ENCODE results near the gene U2AF1L4.
"Not testable (repeated sequence)": the region's sequence is repeated elsewhere in the genome, so short reads cannot be mapped to it uniquely, and the experiment has no call there.

U2AF1L4 gene

GRCh38 chr19:35732540-35733179, 12.6 kb downstream of the U2AF1L4 start:
- Mint-ChIP-seq H3K36me3 (ENCODE audit: low read depth) (peaks cover 96% of the 10 kb centered on the region), H3K27ac (no peak overlapping the region), H3K4me1 (ENCODE audit: low read depth) (peaks cover 11% of the 10 kb centered on the region), H3K4me3 (no peak overlapping the region), H3K9me3 (no peaks in the 10 kb centered on the region), H3K27me3 (no peaks in the 10 kb centered on the region)
- DNase-seq = no peak

- no peak for DNase-seq
- Mint-ChIP-seq H3K36me3 (ENCODE audit: low read depth) (peaks cover 96% of the 10 kb centered on the region), H3K4me3 (no peak overlapping the region), H3K9me3 (no peaks in the 10 kb centered on the region), H3K27me3 (no peaks in the 10 kb centered on the region), H3K27ac (peak overlapping the region; percentile 37), H3K4me1 (ENCODE audit: low read depth) (peaks cover 8% of the 10 kb centered on the region)
These were observed 13.3 kb downstream of the U2AF1L4 start for GRCh38 chr19:35731779-35732405.

GRCh38 chr19:35731353-35731752, 13.9 kb downstream of the U2AF1L4 start:
- Mint-ChIP-seq H3K4me1 (ENCODE audit: low read depth) (peaks cover 5% of the 10 kb centered on the region), H3K27ac (peak overlapping the region; percentile 38), H3K9me3 (no peaks in the 10 kb centered on the region), H3K36me3 (ENCODE audit: low read depth) (peaks cover 96% of the 10 kb centered on the region), H3K4me3 (no peak overlapping the region), H3K27me3 (no peaks in the 10 kb centered on the region)
- no peak for DNase-seq

- Mint-ChIP-seq H3K36me3 (ENCODE audit: low read depth) (peaks cover 96% of the 10 kb centered on the region), H3K4me1 (ENCODE audit: low read depth) (peaks cover 2% of the 10 kb centered on the region), H3K4me3 (no peak overlapping the region), H3K27me3 (no peaks in the 10 kb centered on the region), H3K9me3 (no peaks in the 10 kb centered on the region), H3K27ac (peak overlapping the region; percentile 63)
- DNase-seq = no peak
These were observed 14.9 kb downstream of the U2AF1L4 start for GRCh38 chr19:35730326-35730725.

- DNase-seq = no peak
- Mint-ChIP-seq H3K4me3 (no peak overlapping the region), H3K27me3 (no peaks in the 10 kb centered on the region), H3K9me3 (no peaks in the 10 kb centered on the region), H3K36me3 (ENCODE audit: low read depth) (peaks cover 96% of the 10 kb centered on the region), H3K27ac (peak overlapping the region; percentile 63), H3K4me1 (ENCODE audit: low read depth) (peaks cover under 1% of the 10 kb centered on the region)
These were observed 15.5 kb downstream of the U2AF1L4 start for GRCh38 chr19:35729763-35730162.

- Mint-ChIP-seq H3K27me3 (no peaks in the 10 kb centered on the region), H3K36me3 (ENCODE audit: low read depth) (peaks cover 96% of the 10 kb centered on the region), H3K27ac (peak overlapping the region; percentile 18), H3K4me1 (ENCODE audit: low read depth) (no peaks in the 10 kb centered on the region), H3K4me3 (no peak overlapping the region), H3K9me3 (no peaks in the 10 kb centered on the region)
- DNase-seq = no peak
These were observed 16.2 kb downstream of the U2AF1L4 start for GRCh38 chr19:35729021-35729420.

DNA sequence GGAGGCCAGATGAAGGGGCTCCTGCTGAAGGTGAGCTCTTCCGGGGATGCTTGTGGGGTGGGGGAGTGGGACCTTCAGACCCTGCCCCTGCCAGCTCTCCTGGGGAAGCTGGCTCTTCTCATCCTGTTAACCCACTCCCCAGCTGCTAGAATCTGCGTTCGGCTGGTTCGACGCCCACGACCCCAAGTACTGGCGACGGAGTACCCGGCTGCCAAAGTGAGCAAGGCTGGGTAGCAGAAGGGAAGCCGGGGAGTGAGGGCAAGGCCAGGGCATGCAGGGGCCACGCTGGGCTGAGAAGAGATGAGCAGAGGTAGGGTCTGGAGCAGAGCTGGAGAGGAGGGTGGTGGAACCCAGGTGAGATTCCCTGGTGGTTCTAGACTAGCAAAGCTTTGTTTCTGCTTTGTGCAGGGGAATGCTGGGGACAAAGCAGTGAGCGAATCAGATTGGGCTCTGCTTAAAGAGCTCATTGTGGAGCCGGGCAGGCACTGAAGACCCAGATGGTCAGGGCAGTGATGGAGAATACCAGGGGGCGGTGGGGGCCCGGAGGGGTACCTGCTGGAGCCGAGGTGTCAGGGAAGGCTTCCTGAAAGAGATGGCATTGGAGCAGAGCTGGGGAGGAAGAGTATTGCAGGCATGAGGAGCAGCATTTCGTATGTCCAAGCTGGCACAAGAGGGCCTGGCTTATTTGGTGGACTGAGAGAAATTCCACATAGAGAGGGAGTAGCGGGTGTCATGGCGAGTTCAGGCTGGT, 17.1 kb downstream of the U2AF1L4 start:
- Mint-ChIP-seq H3K27ac (peak overlapping the region; percentile 70), H3K4me1 (ENCODE audit: low read depth) (no peaks in the 10 kb centered on the region), H3K4me3 (no peak overlapping the region), H3K9me3 (no peaks in the 10 kb centered on the region), H3K27me3 (no peaks in the 10 kb centered on the region), H3K36me3 (ENCODE audit: low read depth) (peaks cover 95% of the 10 kb centered on the region)
- DNase-seq = no peak

DNA sequence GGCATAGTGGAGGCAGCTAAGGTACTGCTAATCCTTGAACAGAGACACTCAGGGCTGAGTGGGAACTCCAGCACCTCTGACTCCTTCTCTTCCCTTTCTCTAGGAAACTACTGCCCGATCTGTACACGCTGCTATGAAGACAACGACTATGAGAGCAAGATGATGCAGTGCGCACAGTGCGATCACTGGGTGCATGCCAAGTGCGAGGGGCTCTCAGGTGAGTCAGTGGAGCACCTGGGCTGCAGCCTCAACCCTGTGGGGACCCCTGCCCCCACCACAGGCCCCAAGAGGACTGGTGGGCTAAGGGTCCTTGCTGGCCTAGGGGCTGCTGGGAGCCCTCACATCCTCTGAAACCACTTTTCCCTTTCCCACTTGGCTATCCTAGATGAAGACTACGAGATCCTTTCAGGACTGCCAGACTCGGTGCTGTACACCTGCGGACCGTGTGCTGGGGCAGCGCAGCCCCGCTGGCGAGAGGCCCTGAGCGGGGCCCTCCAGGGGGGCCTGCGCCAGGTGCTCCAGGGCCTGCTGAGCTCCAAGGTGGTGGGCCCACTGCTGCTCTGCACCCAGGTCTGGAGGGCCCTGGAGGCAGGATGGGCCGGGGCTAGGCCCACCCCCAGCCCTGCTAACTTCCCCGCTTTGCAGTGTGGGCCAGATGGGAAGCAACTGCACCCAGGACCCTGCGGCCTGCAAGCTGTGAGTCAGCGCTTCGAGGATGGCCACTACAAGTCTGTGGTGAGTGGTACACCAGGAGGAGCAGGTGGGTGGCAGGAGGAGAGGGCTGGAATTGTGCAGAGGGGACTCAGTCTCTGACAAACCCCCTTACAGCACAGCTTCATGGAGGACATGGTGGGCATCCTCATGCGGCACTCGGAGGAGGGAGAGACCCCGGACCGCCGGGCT, 17.9 kb downstream of the U2AF1L4 start:
- peaks cover 98% of the 10 kb centered on the region for H3K36me3 Mint-ChIP-seq (ENCODE audit: low read depth)
- H3K9me3 Mint-ChIP-seq = no peaks in the 10 kb centered on the region
- DNase-seq = no peak
- H3K27ac Mint-ChIP-seq = peak overlapping the region; percentile 42
- no peak overlapping the region for H3K4me3 Mint-ChIP-seq
- H3K4me1 Mint-ChIP-seq (ENCODE audit: low read depth) = peaks cover 4% of the 10 kb centered on the region
- H3K27me3 Mint-ChIP-seq = no peaks in the 10 kb centered on the region

DNA sequence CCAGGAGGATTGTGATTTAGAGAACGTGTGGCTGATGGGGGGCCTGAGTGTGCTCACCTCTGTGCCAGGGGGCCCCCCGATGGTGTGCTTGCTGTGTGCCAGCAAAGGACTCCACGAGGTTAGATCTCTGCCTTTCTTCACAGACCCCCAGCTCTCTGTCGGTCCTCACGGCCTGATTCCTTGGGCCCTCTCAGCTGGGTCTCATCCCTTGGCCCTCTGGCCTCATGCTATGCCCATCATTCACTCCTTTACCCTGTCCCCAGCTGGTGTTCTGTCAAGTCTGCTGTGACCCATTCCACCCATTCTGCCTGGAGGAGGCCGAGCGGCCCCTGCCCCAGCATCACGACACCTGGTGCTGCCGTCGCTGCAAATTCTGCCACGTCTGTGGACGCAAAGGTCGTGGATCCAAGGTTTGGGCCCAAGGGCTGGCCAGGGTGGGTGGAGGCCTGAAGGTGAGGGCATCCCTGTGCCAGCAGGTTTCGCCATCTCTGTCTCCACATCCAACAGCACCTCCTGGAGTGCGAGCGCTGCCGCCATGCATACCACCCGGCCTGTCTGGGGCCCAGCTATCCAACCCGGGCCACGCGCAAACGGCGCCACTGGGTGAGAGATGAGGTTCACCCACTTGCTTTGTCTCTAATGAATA, 19.9 kb downstream of the U2AF1L4 start:
- Mint-ChIP-seq H3K9me3 (no peaks in the 10 kb centered on the region), H3K4me3 (no peak overlapping the region), H3K36me3 (ENCODE audit: low read depth) (peaks cover 95% of the 10 kb centered on the region), H3K4me1 (ENCODE audit: low read depth) (peaks cover 14% of the 10 kb centered on the region), H3K27ac (peak overlapping the region; percentile 76), H3K27me3 (no peaks in the 10 kb centered on the region)
- DNase-seq = no peak

DNA sequence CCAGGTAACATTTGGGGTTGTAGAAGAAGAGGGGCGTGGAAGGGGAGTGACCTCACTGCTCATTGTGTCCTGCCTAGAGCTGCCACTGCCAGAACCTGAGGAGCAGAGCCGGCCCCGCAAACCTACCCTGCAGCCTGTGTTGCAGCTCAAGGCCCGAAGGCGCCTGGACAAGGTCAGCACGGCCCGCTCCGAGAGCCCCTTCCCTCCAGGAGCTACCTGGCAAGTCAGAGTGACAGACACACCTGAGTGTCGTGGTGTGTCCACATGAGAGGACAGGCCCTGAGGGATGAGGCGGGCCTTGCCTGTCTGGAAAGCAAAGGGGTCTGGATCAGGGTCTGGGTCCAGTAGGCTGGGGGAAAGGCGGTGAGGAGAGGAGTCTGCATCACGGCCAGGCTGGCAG, 20.7 kb downstream of the U2AF1L4 start:
- H3K9me3 Mint-ChIP-seq = no peaks in the 10 kb centered on the region
- H3K27ac Mint-ChIP-seq = peak overlapping the region; percentile 76
- peaks cover 19% of the 10 kb centered on the region for H3K4me1 Mint-ChIP-seq (ENCODE audit: low read depth)
- no peak for DNase-seq
- H3K27me3 Mint-ChIP-seq = no peaks in the 10 kb centered on the region
- H3K4me3 Mint-ChIP-seq = no peak overlapping the region
- peaks cover 95% of the 10 kb centered on the region for H3K36me3 Mint-ChIP-seq (ENCODE audit: low read depth)

GRCh38 chr19:35724132-35724531, 21.1 kb downstream of the U2AF1L4 start:
- not testable (repeated sequence) for H3K27me3 Mint-ChIP-seq, DNase-seq, H3K9me3 Mint-ChIP-seq, H3K4me3 Mint-ChIP-seq
- Mint-ChIP-seq H3K36me3 (ENCODE audit: low read depth) (peaks cover 95% of the 10 kb centered on the region), H3K4me1 (ENCODE audit: low read depth) (peaks cover 23% of the 10 kb centered on the region), H3K27ac (peak overlapping the region; percentile 76)

DNA sequence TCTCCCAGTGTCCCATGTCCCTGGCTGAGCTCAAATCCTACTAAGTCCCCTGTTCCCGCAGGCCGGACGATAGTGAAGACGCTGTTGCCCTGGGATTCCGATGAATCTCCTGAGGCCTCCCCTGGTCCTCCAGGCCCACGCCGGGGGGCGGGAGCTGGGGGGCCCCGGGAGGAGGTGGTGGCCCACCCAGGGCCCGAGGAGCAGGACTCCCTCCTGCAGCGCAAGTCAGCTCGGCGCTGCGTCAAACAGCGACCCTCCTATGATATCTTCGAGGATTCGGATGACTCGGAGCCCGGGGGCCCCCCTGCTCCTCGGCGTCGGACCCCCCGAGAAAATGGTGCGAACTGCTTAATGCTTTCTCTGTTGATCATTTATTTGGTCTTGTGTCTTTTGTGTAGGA, 21.5 kb downstream of the U2AF1L4 start:
- peak overlapping the region; percentile 76 for H3K27ac Mint-ChIP-seq
- no peak for DNase-seq
- peaks cover 94% of the 10 kb centered on the region for H3K36me3 Mint-ChIP-seq (ENCODE audit: low read depth)
- no peaks in the 10 kb centered on the region for H3K9me3 Mint-ChIP-seq
- peaks cover 28% of the 10 kb centered on the region for H3K4me1 Mint-ChIP-seq (ENCODE audit: low read depth)
- H3K4me3 Mint-ChIP-seq = no peak overlapping the region
- H3K27me3 Mint-ChIP-seq = no peaks in the 10 kb centered on the region

DNA sequence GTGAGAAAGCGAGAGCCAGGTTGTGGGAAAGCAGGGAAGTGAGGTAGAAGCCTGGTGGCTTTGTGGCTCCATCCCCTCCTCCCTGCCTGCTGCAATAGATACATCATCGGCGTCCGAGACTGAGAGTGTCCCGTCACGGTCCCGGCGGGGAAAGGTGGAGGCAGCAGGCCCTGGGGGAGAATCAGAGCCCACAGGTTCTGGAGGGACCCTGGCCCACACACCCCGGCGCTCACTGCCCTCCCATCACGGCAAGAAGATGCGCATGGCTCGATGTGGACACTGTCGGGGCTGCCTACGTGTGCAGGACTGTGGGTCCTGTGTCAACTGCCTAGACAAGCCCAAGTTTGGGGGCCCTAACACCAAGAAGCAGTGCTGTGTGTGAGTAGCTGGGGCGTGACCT, 22.3 kb downstream of the U2AF1L4 start:
- Mint-ChIP-seq H3K27me3 (no peaks in the 10 kb centered on the region), H3K27ac (peak overlapping the region; percentile 65), H3K4me3 (no peak overlapping the region), H3K4me1 (ENCODE audit: low read depth) (peaks cover 28% of the 10 kb centered on the region), H3K9me3 (no peaks in the 10 kb centered on the region), H3K36me3 (ENCODE audit: low read depth) (peaks cover 90% of the 10 kb centered on the region)
- no peak for DNase-seq

DNA sequence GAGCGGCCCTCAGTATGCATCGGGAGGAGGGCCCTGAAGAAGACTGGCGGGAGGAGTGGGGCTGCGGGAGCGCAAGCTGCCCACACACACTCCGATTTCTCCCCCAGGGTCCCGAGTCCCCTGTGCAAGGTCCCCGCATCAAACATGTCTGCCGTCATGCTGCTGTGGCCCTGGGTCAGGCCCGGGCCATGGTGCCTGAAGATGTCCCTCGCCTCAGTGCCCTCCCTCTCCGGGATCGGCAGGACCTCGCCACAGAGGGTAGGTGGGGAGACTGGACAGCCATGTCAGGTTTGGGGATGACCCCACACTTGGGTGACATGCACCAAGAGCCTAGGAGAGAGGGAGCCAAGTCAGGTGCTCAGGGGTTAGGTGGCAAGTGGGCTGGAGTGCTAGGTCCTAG, 22.8 kb downstream of the U2AF1L4 start:
- DNase-seq = no peak
- H3K36me3 Mint-ChIP-seq (ENCODE audit: low read depth) = peaks cover 85% of the 10 kb centered on the region
- H3K27ac Mint-ChIP-seq = peak overlapping the region; percentile 75

More for the DNA sequence above, 22.8 kb downstream of the U2AF1L4 start:
- H3K9me3 Mint-ChIP-seq = no peaks in the 10 kb centered on the region
- no peak overlapping the region for H3K4me3 Mint-ChIP-seq
- H3K27me3 Mint-ChIP-seq = no peaks in the 10 kb centered on the region
- H3K4me1 Mint-ChIP-seq (ENCODE audit: low read depth) = peaks cover 28% of the 10 kb centered on the region

Data from activated T-cell treated with anti-CD3 and anti-CD28 coated beads, Interleukin-2, amount 50 U/mL, for 24 hours (primary cell).